ENCODE measurements around the gene NUP210L.

NUP210L gene

DNA sequence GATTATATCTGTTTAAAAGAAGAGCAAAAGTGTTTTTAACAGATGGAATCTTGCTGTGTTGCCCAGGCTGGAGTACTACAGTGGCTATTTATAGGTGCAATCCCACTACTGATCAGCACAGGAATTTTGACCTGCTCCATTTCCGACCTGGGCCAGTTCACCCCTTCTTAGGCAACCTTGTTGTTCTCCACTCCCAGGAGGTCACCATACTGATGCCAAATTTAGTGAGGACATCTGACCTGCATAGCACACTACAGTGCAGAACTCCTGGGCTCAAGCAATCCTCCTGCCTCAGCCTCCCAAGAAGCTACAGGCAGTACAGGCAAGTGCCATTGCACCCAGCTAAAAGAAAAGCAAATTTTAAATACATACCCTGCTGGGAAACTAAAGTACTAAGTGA is 11.3 kb upstream of the NUP210L start:
- DNase-seq, result no peak
- peaks cover 85% of the 10 kb centered on the region for H3K36me3 Mint-ChIP-seq (ENCODE audit: low read depth)
- no peak overlapping the region for H3K27ac Mint-ChIP-seq
- H3K4me3 Mint-ChIP-seq, result no peak overlapping the region
- TF ChIP-seq, protein P1, sequence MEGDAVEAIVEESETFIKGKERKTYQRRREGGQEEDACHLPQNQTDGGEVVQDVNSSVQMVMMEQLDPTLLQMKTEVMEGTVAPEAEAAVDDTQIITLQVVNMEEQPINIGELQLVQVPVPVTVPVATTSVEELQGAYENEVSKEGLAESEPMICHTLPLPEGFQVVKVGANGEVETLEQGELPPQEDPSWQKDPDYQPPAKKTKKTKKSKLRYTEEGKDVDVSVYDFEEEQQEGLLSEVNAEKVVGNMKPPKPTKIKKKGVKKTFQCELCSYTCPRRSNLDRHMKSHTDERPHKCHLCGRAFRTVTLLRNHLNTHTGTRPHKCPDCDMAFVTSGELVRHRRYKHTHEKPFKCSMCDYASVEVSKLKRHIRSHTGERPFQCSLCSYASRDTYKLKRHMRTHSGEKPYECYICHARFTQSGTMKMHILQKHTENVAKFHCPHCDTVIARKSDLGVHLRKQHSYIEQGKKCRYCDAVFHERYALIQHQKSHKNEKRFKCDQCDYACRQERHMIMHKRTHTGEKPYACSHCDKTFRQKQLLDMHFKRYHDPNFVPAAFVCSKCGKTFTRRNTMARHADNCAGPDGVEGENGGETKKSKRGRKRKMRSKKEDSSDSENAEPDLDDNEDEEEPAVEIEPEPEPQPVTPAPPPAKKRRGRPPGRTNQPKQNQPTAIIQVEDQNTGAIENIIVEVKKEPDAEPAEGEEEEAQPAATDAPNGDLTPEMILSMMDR (IDR thresholded peaks at IDR 0.05), result no peak
- peaks cover 3% of the 10 kb centered on the region for H3K27me3 Mint-ChIP-seq (ENCODE audit: low read depth, poor library complexity)
- no peaks in the 10 kb centered on the region for H3K4me1 Mint-ChIP-seq
- H3K9me3 Mint-ChIP-seq, result no peaks in the 10 kb centered on the region

DNA sequence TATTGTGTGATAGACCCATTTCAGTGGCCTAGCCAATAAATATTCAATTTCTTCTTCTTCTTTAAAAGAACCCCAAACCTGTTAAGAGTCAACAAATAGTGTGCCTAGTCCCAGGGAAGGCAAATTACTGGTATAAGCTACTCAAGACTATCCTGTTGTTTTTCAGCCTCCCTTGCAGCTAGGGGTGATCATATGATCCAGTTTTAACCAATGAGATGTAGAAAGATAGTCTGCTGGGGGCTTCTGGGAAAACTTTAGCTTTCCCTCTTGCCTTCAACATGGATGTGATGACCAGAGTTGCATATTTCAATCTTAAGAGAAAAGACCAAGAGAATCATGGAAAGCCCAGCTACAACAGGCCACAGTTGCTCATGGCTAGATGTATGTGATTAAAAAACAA is 4.7 kb upstream of the NUP210L start:
- peaks cover 83% of the 10 kb centered on the region for H3K36me3 Mint-ChIP-seq (ENCODE audit: low read depth)
- H3K27ac Mint-ChIP-seq, result no peak overlapping the region
- H3K27me3 Mint-ChIP-seq (ENCODE audit: low read depth, poor library complexity), result peaks cover 3% of the 10 kb centered on the region
- TF ChIP-seq, protein P1 (IDR thresholded peaks at IDR 0.05), result no peak
- no peak for DNase-seq
- peaks cover 20% of the 10 kb centered on the region for H3K4me1 Mint-ChIP-seq
- no peak overlapping the region for H3K4me3 Mint-ChIP-seq
- H3K9me3 Mint-ChIP-seq, result peaks cover 8% of the 10 kb centered on the region

DNA sequence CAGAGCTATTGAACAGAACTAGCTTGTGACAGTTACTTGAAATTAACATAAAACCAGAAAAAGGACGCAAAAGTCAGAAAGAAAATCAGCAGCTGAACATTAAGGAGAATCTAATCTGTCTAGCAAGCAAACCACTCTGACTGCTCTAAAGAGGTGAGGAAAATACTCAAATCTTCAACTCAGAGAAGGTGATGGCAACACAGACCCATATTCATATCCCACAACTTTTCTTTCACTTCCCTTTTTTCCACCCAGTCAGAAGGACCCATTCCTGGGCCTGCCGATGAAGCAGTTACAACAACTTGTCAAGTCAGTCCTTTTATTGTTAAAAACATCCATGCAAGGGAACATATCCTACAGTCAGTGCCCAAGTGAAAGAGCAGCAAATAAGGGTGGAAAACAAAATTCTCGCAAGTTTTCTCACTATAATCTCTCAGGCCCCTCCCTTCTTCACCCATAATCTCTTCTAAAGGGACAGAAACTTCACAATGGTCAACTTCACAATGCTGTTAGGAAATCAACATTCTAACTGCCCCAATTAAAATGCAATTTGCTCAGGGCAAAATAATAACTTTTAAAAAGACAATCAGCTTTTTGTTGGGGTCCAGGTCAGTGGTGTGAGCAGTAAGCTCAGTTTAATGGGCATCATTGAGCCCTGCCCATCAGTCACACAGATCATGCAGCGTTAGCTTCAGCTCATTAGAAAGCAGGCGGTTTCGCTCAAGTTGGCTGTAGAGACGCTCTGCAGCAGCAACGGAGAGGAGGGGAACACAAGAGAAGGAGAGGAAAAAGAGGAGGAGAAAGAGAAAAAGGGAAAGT is 3.6 kb upstream of the NUP210L start:
- no peak overlapping the region for H3K4me3 Mint-ChIP-seq
- H3K36me3 Mint-ChIP-seq (ENCODE audit: low read depth), result peaks cover 75% of the 10 kb centered on the region
- peaks cover 8% of the 10 kb centered on the region for H3K9me3 Mint-ChIP-seq
- peaks cover 3% of the 10 kb centered on the region for H3K27me3 Mint-ChIP-seq (ENCODE audit: low read depth, poor library complexity)
- H3K4me1 Mint-ChIP-seq, result peaks cover 20% of the 10 kb centered on the region
- TF ChIP-seq, protein P1 (IDR thresholded peaks at IDR 0.05), result no peak
- peak overlapping the region; percentile 74 for H3K27ac Mint-ChIP-seq
- no peak for DNase-seq

DNA sequence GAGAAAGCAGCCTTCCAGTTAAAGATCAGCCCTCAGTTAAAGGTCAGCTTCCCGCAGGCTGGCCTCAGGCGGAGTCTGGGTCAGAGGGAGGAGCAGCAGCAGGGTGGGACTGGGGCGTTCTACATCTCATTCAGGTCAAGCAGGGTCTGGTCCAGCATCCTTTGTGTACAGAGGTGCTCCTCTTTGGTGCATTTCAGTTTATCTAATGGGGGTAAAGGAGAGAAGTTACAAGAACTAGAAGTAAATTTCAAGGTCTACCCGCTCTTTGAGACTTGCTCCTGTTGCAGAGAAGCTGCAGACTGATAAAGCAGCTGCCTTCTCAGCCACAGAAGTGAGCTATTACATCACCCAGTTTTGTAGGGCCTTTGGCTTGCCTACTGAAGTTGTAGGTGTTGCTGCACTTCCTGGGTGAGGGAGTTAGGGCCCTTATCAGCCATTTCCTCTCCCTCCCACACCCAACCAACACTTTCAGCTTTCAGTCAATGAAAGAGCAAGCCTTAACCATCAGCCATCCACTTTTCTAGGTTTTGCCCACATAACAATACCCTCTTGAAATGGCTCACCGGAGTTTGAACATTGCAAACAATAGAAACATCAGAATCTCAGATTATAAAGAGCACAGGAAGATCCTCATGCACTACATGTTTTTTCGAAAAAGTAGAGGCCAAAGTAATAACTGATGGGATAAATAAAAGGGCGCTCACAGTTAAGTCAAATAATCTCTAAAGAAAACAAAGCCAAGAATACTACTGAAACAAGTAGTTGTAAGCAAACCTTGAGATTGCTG is 2.8 kb upstream of the NUP210L start:
- H3K4me3 Mint-ChIP-seq, result no peak overlapping the region
- H3K9me3 Mint-ChIP-seq, result peaks cover 8% of the 10 kb centered on the region
- peaks cover 67% of the 10 kb centered on the region for H3K36me3 Mint-ChIP-seq (ENCODE audit: low read depth)
- peaks cover 20% of the 10 kb centered on the region for H3K4me1 Mint-ChIP-seq
- TF ChIP-seq, protein P1 (IDR thresholded peaks at IDR 0.05), result no peak
- H3K27me3 Mint-ChIP-seq (ENCODE audit: low read depth, poor library complexity), result peaks cover 3% of the 10 kb centered on the region
- DNase-seq, result no peak
- peak overlapping the region; percentile 74 for H3K27ac Mint-ChIP-seq

DNA sequence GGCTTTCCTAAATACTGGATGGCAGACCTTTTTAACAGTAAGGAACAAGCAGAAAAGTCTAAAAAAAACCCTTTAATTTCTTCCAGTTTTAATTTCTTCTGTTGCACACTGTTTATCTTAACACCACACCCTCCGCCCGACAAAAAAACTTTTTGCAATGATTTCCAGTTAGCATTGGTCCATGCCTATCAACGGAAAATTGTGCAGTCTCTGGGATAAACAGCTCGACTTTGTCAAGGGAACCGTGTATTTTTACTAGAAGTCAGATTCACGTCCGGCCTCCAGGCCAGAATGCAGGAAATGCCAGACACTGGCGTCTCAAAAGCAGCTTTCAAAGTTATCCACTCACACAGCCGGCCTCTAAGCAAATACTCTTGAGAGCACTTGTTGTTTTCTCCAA is 378 bp upstream of the NUP210L start:
- no peak overlapping the region for H3K4me3 Mint-ChIP-seq
- peaks cover 5% of the 10 kb centered on the region for H3K9me3 Mint-ChIP-seq
- TF ChIP-seq, protein P1 (IDR thresholded peaks at IDR 0.05), result no peak
- DNase-seq, result no peak
- peaks cover 43% of the 10 kb centered on the region for H3K36me3 Mint-ChIP-seq (ENCODE audit: low read depth)
- H3K27ac Mint-ChIP-seq, result peak overlapping the region; percentile 93
- no peaks in the 10 kb centered on the region for H3K27me3 Mint-ChIP-seq (ENCODE audit: low read depth, poor library complexity)
- H3K4me1 Mint-ChIP-seq, result peaks cover 20% of the 10 kb centered on the region
